Loucy (cell line): ENCODE data around the gene STEAP4.

Source experiments
- H2AFZ ChIP-seq: fragments of 200-600 bp; sonication (generic); 2 replicates; pipeline ENCODE4 v1.6.0; 2016; ENCODE audit warnings: antibody characterized with exemption, mild to moderate bottlenecking, low read length, moderate library complexity
- H3F3A ChIP-seq: fragments of 200-600 bp; 2 replicates; pipeline ENCODE4 v1.6.0; 2016; ENCODE audit warnings: antibody characterized with exemption, low read depth, mild to moderate bottlenecking
- H3K27me3 ChIP-seq: fragments of 200-600 bp; sonication (generic); 2 replicates; pipeline ENCODE4 v1.6.1; 2014; ENCODE audit warnings: low read length, mild to moderate bottlenecking; ENCODE audit not compliant: insufficient read depth, poor library complexity, severe bottlenecking
- H3K36me3 ChIP-seq: fragments of 200-600 bp; sonication (generic); 2 replicates; pipeline ENCODE4 v1.6.1; 2016; ENCODE audit warnings: low read length; ENCODE audit not compliant: insufficient read depth
- H3K4me1 ChIP-seq: fragments of 200-600 bp; sonication (generic); 2 replicates; pipeline ENCODE4 v1.5.1; 2014; ENCODE audit warnings: low read length, mild to moderate bottlenecking; ENCODE audit not compliant: insufficient read depth, poor library complexity, severe bottlenecking
- H3K4me2 ChIP-seq: fragments of 200-600 bp; sonication (generic); 2 replicates; pipeline ENCODE4 v1.6.0; 2014; ENCODE audit warnings: antibody characterized with exemption, low read length, low read depth, mild to moderate bottlenecking; ENCODE audit not compliant: poor library complexity, severe bottlenecking
- H3K4me3 ChIP-seq: fragments of 200-600 bp; sonication (generic); 2 replicates; pipeline ENCODE4 v1.5.1; 2014; ENCODE audit warnings: low read length, mild to moderate bottlenecking, mixed read lengths; ENCODE audit not compliant: poor library complexity, severe bottlenecking
- H3K79me2 ChIP-seq: fragments of 200-600 bp; sonication (generic); 2 replicates; pipeline ENCODE4 v1.6.1; 2014; ENCODE audit warnings: low read length; ENCODE audit not compliant: insufficient read depth
- H3K9ac ChIP-seq: fragments of 200-600 bp; sonication (generic); 2 replicates; pipeline ENCODE4 v1.6.0; 2014; ENCODE audit warnings: mild to moderate bottlenecking, low read depth, low read length, moderate library complexity; ENCODE audit not compliant: poor library complexity, severe bottlenecking
- H3K9me2 ChIP-seq: fragments of 200-600 bp; sonication (generic); replicated peaks from 2 replicates; pipeline ENCODE4 v1.6.1; 2016; ENCODE audit warnings: low read depth, low read length, mixed read lengths
- H3K9me3 ChIP-seq: fragments of 200-600 bp; sonication (generic); 2 replicates; pipeline ENCODE4 v1.6.1; 2014; ENCODE audit warnings: mild to moderate bottlenecking, antibody characterized with exemption, low read length, low read depth; ENCODE audit not compliant: insufficient read depth
- H4K20me1 ChIP-seq: fragments of 200-600 bp; sonication (generic); 2 replicates; pipeline ENCODE4 v1.6.0; 2014; ENCODE audit warnings: antibody characterized with exemption, low read length, mild to moderate bottlenecking; ENCODE audit not compliant: insufficient read depth, poor library complexity, severe bottlenecking
- CTCF ChIP-seq: fragments of 200-600 bp; sonication (generic); conservative IDR thresholded peaks from 2 replicates; pipeline ENCODE4 v1.5.1; 2014; ENCODE audit warnings: mild to moderate bottlenecking, antibody characterized with exemption, low read length
- EZH2phosphoT487 ChIP-seq: fragments of 200-600 bp; IDR thresholded peaks from 2 replicates; pipeline ENCODE4 v1.6.1; 2018; ENCODE audit warnings: antibody characterized with exemption, mild to moderate bottlenecking, moderate library complexity, borderline replicate concordance

The STEAP4 gene

GRCh38 chr7:88317422-88317821, 10.7 kb upstream of the STEAP4 start:
- Histone ChIP-seq H3K4me3 (no peak overlapping the region), H3K79me2 (no peaks in the 10 kb centered on the region), H2AFZ (no peak overlapping the region), H3K4me1 (no peaks in the 10 kb centered on the region), H3K9me2 (no peaks in the 10 kb centered on the region), H3F3A (no peaks in the 10 kb centered on the region), H4K20me1 (no peaks in the 10 kb centered on the region), H3K9ac (no peak overlapping the region), H3K27me3 (no peaks in the 10 kb centered on the region), H3K9me3 (no peaks in the 10 kb centered on the region), H3K4me2 (no peak overlapping the region), H3K36me3 (no peaks in the 10 kb centered on the region)
- TF ChIP-seq EZH2phosphoT487 (no peak), CTCF (no peak)

- Histone ChIP-seq H3K9me2 (no peaks in the 10 kb centered on the region), H3F3A (no peaks in the 10 kb centered on the region), H3K4me2 (no peak overlapping the region), H3K36me3 (no peaks in the 10 kb centered on the region), H3K9me3 (no peaks in the 10 kb centered on the region), H4K20me1 (no peaks in the 10 kb centered on the region), H3K4me3 (no peak overlapping the region), H3K27me3 (no peaks in the 10 kb centered on the region), H3K9ac (no peak overlapping the region), H3K4me1 (no peaks in the 10 kb centered on the region), H3K79me2 (no peaks in the 10 kb centered on the region), H2AFZ (no peak overlapping the region)
- TF ChIP-seq CTCF (no peak), EZH2phosphoT487 (no peak)
These were observed 9.8 kb upstream of the STEAP4 start for GRCh38 chr7:88316456-88316855.

DNA sequence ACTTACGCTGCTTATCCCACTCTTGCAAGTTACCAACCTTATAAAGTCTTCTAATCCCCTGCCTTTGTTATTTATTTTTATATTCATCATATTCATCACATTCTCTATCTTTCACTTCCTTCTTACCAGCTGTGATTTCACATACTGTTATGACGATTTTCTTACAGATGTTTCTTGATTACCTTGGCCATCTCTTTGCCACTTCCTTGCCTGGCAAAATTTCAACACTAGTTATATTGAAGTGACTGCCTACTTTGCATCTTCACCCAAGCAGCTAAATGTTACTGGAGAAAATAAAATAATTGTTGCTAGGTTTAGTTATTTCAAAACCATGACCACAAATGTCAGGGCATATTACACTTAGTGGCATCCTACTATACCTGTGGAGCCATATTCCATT, 8.8 kb upstream of the STEAP4 start:
- Histone ChIP-seq H3K79me2 (no peaks in the 10 kb centered on the region), H3K36me3 (no peaks in the 10 kb centered on the region), H3K9me2 (no peaks in the 10 kb centered on the region), H2AFZ (no peak overlapping the region), H3K9me3 (no peaks in the 10 kb centered on the region), H3K4me1 (no peaks in the 10 kb centered on the region), H3K9ac (no peak overlapping the region), H4K20me1 (no peaks in the 10 kb centered on the region), H3K4me2 (no peak overlapping the region), H3K27me3 (no peaks in the 10 kb centered on the region), H3K4me3 (no peak overlapping the region), H3F3A (no peaks in the 10 kb centered on the region)
- TF ChIP-seq CTCF (no peak), EZH2phosphoT487 (no peak)
